H9 (cell line): ENCODE data around the gene TMEM171. TPM values are rescaled to one million over a fixed set of nuclear protein-coding genes. Genes with fewer than 3 reads are reported as not detected.

Source experiments
- DNase-seq: peaks from one replicate; pipeline ENCODE4 v3.0.0-alpha.2; 2017
- H2AFZ ChIP-seq: one replicate; pipeline ENCODE4 v1.6.1; 2013; ENCODE audit warnings: mild to moderate bottlenecking, low read length, control low read depth, moderate library complexity
- H2AK5ac ChIP-seq: 2 replicates; pipeline ENCODE4 v1.6.1; 2013; ENCODE audit warnings: low read length, control low read depth, mixed read lengths; ENCODE audit not compliant: insufficient read length
- H2BK120ac ChIP-seq: one replicate; pipeline ENCODE4 v1.6.1; 2013; ENCODE audit warnings: low read depth, mild to moderate bottlenecking, low read length, control low read depth, inconsistent platforms; ENCODE audit not compliant: poor library complexity, severe bottlenecking
- H2BK12ac ChIP-seq: 2 replicates; pipeline ENCODE4 v1.6.1; 2013; ENCODE audit warnings: low read length, control low read depth, mixed read lengths, low read depth; ENCODE audit not compliant: insufficient read length
- H2BK15ac ChIP-seq: 2 replicates; pipeline ENCODE4 v1.6.1; 2013; ENCODE audit warnings: low read depth, low read length, control low read depth
- H2BK20ac ChIP-seq: one replicate; pipeline ENCODE4 v1.6.1; 2013; ENCODE audit warnings: low read depth, mild to moderate bottlenecking, low read length, control low read depth, inconsistent platforms; ENCODE audit not compliant: poor library complexity, severe bottlenecking
- H2BK5ac ChIP-seq: 2 replicates; pipeline ENCODE4 v1.6.1; 2013; ENCODE audit warnings: low read length, control low read depth, mixed read lengths; ENCODE audit not compliant: insufficient read length
- H3K14ac ChIP-seq: 2 replicates; pipeline ENCODE4 v1.6.1; 2013; ENCODE audit warnings: low read length, control low read depth; ENCODE audit not compliant: insufficient read depth
- H3K18ac ChIP-seq: 2 replicates; pipeline ENCODE4 v1.6.1; 2013; ENCODE audit warnings: low read depth, mild to moderate bottlenecking, mixed read lengths, low read length, control low read depth; ENCODE audit not compliant: insufficient read length
- H3K23ac ChIP-seq: 2 replicates; pipeline ENCODE4 v1.6.1; 2013; ENCODE audit warnings: low read length, control low read depth, mixed read lengths, low read depth; ENCODE audit not compliant: insufficient read length
- H3K23me2 ChIP-seq: 2 replicates; pipeline ENCODE4 v1.6.1; 2013; ENCODE audit warnings: low read depth, mild to moderate bottlenecking, mixed read lengths, low read length, control low read depth; ENCODE audit not compliant: insufficient read length, poor library complexity, severe bottlenecking
- H3K27ac ChIP-seq: 2 replicates; pipeline ENCODE4 v1.5.1; 2013; ENCODE audit warnings: low read length, control low read depth, mixed read lengths, low read depth; ENCODE audit not compliant: insufficient read length
- H3K27me3 ChIP-seq: 2 replicates; pipeline ENCODE4 v1.6.1; 2013; ENCODE audit warnings: low read length, control low read depth, inconsistent platforms; ENCODE audit not compliant: insufficient read depth
- H3K4ac ChIP-seq: 2 replicates; pipeline ENCODE4 v1.6.1; 2013; ENCODE audit warnings: low read depth, mild to moderate bottlenecking, control low read depth, inconsistent platforms, low read length, moderate library complexity
- H3K4me1 ChIP-seq: 2 replicates; pipeline ENCODE4 v1.6.1; 2013; ENCODE audit warnings: low read length, control low read depth, inconsistent platforms; ENCODE audit not compliant: insufficient read depth
- H3K4me2 ChIP-seq: 2 replicates; pipeline ENCODE4 v1.6.1; 2013; ENCODE audit warnings: low read length, control low read depth, mixed read lengths; ENCODE audit not compliant: insufficient read length, insufficient read depth
- H3K56ac ChIP-seq: 2 replicates; pipeline ENCODE4 v1.6.1; 2013; ENCODE audit warnings: low read depth, mild to moderate bottlenecking, mixed read lengths, low read length, control low read depth; ENCODE audit not compliant: insufficient read length
- H3K79me1 ChIP-seq: 2 replicates; pipeline ENCODE4 v1.6.1; 2013; ENCODE audit warnings: low read depth, mild to moderate bottlenecking, moderate library complexity, low read length, control low read depth, inconsistent platforms; ENCODE audit not compliant: insufficient read depth, poor library complexity, severe bottlenecking
- H3K79me2 ChIP-seq: 2 replicates; pipeline ENCODE4 v1.6.1; 2013; ENCODE audit warnings: low read length, control low read depth, inconsistent platforms; ENCODE audit not compliant: insufficient read depth
- H3K9ac ChIP-seq: 2 replicates; pipeline ENCODE4 v1.6.1; 2013; ENCODE audit warnings: low read length, control low read depth, mixed read lengths; ENCODE audit not compliant: insufficient read length; ENCODE audit errors: extremely low read depth
- H3K9me3 ChIP-seq: one replicate; pipeline ENCODE4 v1.6.1; 2013; ENCODE audit warnings: low read depth, low read length, inconsistent platforms; ENCODE audit not compliant: control insufficient read depth
- H3T11ph ChIP-seq: one replicate; pipeline ENCODE4 v1.6.1; 2013; ENCODE audit warnings: mild to moderate bottlenecking, low read length, control low read depth, inconsistent platforms
- H4K20me1 ChIP-seq: one replicate; pipeline ENCODE4 v1.6.1; 2013; ENCODE audit not compliant: control insufficient read depth, insufficient read length, insufficient read depth
- H4K5ac ChIP-seq: 2 replicates; pipeline ENCODE4 v1.6.1; 2013; ENCODE audit warnings: low read depth, mild to moderate bottlenecking, mixed read lengths, low read length, control low read depth; ENCODE audit not compliant: insufficient read length
- H4K8ac ChIP-seq: replicated peaks from 2 replicates; pipeline ENCODE4 v1.6.1; 2013; ENCODE audit warnings: low read length, control low read depth, mixed read lengths, low read depth; ENCODE audit not compliant: insufficient read length
- H4K91ac ChIP-seq: 2 replicates; pipeline ENCODE4 v1.6.1; 2013; ENCODE audit warnings: low read depth, mild to moderate bottlenecking, moderate library complexity, mixed read lengths, low read length, control low read depth; ENCODE audit not compliant: insufficient read length
- H3K27ac Mint-ChIP-seq, 3 experiments: 2 replicates in 2 of 3; 3 replicates in 1 of 3; pipeline ENCODE4 v1.8.0; 2020 to 2021; ENCODE audit warnings: mixed read lengths in 3 of 3, mild to moderate bottlenecking in 1 of 3, moderate library complexity in 1 of 3
- H3K27me3 Mint-ChIP-seq: 2 replicates; pipeline ENCODE4 v1.8.0; 2021; ENCODE audit warnings: low read depth, mild to moderate bottlenecking, moderate library complexity, mixed read lengths
- H3K36me3 Mint-ChIP-seq, 3 experiments: 2 replicates in 2 of 3; 3 replicates in 1 of 3; pipeline ENCODE4 v1.8.0; 2020 to 2021; ENCODE audit warnings: low read depth in 3 of 3, mixed read lengths in 3 of 3; ENCODE audit not compliant: insufficient read depth in 1 of 3
- H3K4me1 Mint-ChIP-seq, 2 experiments: 2 replicates each; pipeline ENCODE4 v1.8.0; 2020; ENCODE audit warnings: mixed read lengths in 2 of 2
- H3K4me3 Mint-ChIP-seq, 2 experiments: 2 replicates in 1 of 2; 3 replicates in 1 of 2; pipeline ENCODE4 v1.8.0; 2020 to 2021; ENCODE audit warnings: mild to moderate bottlenecking in 2 of 2, mixed read lengths in 2 of 2, moderate library complexity in 1 of 2
- H3K9me3 Mint-ChIP-seq, 2 experiments: 2 replicates in 1 of 2; 3 replicates in 1 of 2; pipeline ENCODE4 v1.8.0; 2020; ENCODE audit warnings: mild to moderate bottlenecking in 2 of 2, mixed read lengths in 2 of 2, moderate library complexity in 1 of 2
- WGBS: extraction: QIAGEN DNeasy Blood & Tissue Kit; methylation state at CpG from one replicate; pipeline ENCODE4 v1.1.7; 2013; ENCODE audit warnings: missing lambda C conversion rate, low lambda C conversion rate, mixed read lengths; ENCODE audit not compliant: insufficient read length; ENCODE audit errors: extremely low coverage; 5-methylcytosine and 5-hydroxymethylcytosine counted together
- total RNA-seq: library from RNA; stranded (reverse); gene quantifications from 2 replicates; pipeline ENCODE4 v1.2.1, GENCODE V29; 2021
- TF ChIP-seq, protein P1 (sequence below): fragments of 200-600 bp; sonication (generic); conservative IDR thresholded peaks from 3 replicates; pipeline ENCODE4 v1.8.0; 2021; ENCODE audit warnings: antibody characterized with exemption, mild to moderate bottlenecking

The TMEM171 gene
- total RNA-seq, 1 experiment from 2014 or later: 0.42 TPM

DNA sequence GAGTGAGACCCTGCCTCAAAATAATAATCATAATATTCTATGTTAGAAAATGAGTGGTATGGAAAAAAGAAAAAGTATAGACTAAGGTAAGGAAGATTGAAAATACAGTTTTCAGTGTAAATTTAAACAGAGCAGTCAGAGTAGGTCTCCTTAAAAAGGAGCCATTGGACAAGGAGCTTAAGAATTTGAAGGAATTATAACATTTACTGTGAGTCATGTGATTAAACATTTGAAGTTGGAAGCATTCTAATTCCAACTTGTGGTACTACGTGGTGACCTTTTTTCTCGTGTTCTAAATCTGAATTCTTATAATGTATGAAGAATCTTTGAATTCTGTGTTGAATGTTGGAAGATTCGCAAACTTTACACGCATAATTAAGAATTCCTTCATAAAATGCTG lies 39.3 kb upstream of the TMEM171 start:
- Histone ChIP-seq H3K23ac (no peak overlapping the region), H3T11ph (no peak overlapping the region), H3K79me1 (no peaks in the 10 kb centered on the region), H2BK12ac (no peak overlapping the region), H4K5ac (no peak overlapping the region), H2BK120ac (no peak overlapping the region), H2BK5ac (no peak overlapping the region), H3K23me2 (no peaks in the 10 kb centered on the region), H3K56ac (no peak overlapping the region), H3K18ac (no peak overlapping the region), H3K79me2 (no peaks in the 10 kb centered on the region), H3K27ac (no peak overlapping the region), H4K91ac (no peak overlapping the region), H4K20me1 (no peaks in the 10 kb centered on the region), H3K4ac (no peak overlapping the region), H3K27me3 (no peaks in the 10 kb centered on the region), H3K4me1 (no peaks in the 10 kb centered on the region), H3K9me3 (no peaks in the 10 kb centered on the region), H3K9ac (no peak overlapping the region), H2BK20ac (no peak overlapping the region), H3K14ac (no peak overlapping the region), H4K8ac (no peak overlapping the region), H2AFZ (no peak overlapping the region), H2AK5ac (no peak overlapping the region), H3K4me2 (no peak overlapping the region), H2BK15ac (no peak overlapping the region)
- TF ChIP-seq, protein P1, sequence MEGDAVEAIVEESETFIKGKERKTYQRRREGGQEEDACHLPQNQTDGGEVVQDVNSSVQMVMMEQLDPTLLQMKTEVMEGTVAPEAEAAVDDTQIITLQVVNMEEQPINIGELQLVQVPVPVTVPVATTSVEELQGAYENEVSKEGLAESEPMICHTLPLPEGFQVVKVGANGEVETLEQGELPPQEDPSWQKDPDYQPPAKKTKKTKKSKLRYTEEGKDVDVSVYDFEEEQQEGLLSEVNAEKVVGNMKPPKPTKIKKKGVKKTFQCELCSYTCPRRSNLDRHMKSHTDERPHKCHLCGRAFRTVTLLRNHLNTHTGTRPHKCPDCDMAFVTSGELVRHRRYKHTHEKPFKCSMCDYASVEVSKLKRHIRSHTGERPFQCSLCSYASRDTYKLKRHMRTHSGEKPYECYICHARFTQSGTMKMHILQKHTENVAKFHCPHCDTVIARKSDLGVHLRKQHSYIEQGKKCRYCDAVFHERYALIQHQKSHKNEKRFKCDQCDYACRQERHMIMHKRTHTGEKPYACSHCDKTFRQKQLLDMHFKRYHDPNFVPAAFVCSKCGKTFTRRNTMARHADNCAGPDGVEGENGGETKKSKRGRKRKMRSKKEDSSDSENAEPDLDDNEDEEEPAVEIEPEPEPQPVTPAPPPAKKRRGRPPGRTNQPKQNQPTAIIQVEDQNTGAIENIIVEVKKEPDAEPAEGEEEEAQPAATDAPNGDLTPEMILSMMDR: no peak
- no peaks in the 10 kb centered on the region for H3K27me3 Mint-ChIP-seq
- H3K36me3 Mint-ChIP-seq: no peaks in the 10 kb centered on the region
- no peak overlapping the region for H3K27ac Mint-ChIP-seq
- no peaks in the 10 kb centered on the region for H3K4me1 Mint-ChIP-seq
- no peaks in the 10 kb centered on the region for H3K9me3 Mint-ChIP-seq
- no peak for DNase-seq
- no peak overlapping the region for H3K4me3 Mint-ChIP-seq
- WGBS: no CpG with 5 or more reads among the region's 4 CpGs
